WTC11 (cell line): ENCODE results near the gene PIGK.

Experiments
- E2F1 ChIP-seq: sonication (generic); formaldehyde crosslinking; IDR thresholded peaks from 2 replicates; pipeline ENCODE4 v1.8.0; 2022; ENCODE audit warnings: mild to moderate bottlenecking, missing genetic modification reagents
- TF ChIP-seq, protein P1 (sequence below): fragments of 200-600 bp; IDR thresholded peaks from 2 replicates; pipeline ENCODE4 v1.8.0; 2022; ENCODE audit warnings: antibody characterized with exemption

GRCh38 chr1:77197351-77197750, 21.9 kb downstream of the PIGK start:
- TF ChIP-seq E2F1 (CRISPR knock-in tag), result no peak
- TF ChIP-seq, protein P1, sequence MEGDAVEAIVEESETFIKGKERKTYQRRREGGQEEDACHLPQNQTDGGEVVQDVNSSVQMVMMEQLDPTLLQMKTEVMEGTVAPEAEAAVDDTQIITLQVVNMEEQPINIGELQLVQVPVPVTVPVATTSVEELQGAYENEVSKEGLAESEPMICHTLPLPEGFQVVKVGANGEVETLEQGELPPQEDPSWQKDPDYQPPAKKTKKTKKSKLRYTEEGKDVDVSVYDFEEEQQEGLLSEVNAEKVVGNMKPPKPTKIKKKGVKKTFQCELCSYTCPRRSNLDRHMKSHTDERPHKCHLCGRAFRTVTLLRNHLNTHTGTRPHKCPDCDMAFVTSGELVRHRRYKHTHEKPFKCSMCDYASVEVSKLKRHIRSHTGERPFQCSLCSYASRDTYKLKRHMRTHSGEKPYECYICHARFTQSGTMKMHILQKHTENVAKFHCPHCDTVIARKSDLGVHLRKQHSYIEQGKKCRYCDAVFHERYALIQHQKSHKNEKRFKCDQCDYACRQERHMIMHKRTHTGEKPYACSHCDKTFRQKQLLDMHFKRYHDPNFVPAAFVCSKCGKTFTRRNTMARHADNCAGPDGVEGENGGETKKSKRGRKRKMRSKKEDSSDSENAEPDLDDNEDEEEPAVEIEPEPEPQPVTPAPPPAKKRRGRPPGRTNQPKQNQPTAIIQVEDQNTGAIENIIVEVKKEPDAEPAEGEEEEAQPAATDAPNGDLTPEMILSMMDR, result no peak
